Raji (cell line): ENCODE results near the gene CADM2.

Source experiments
- POLR2A ChIP-seq: IDR thresholded peaks from 2 replicates; pipeline ENCODE4 v1.6.1; 2011; ENCODE audit warnings: low read depth, low read length, control low read depth; ENCODE audit not compliant: insufficient read depth

Gene CADM2

GRCh38 chr3:84958495-84959469, at the start of gene CADM2:
Gene CADM2 (plus strand): TSS chr3:84958989.
- no peak for TF ChIP-seq POLR2A

GRCh38 chr3:84922682-84923081, 36.1 kb upstream of the CADM2 start:
- TF ChIP-seq POLR2A, result no peak

- TF ChIP-seq POLR2A, result no peak
Observed at GRCh38 chr3:84925571-84925970, 33.2 kb upstream of the CADM2 start.

- no peak for TF ChIP-seq POLR2A
Observed at GRCh38 chr3:84943379-84943778, 15.4 kb upstream of the CADM2 start.

GRCh38 chr3:84946240-84946639, 12.5 kb upstream of the CADM2 start:
- no peak for TF ChIP-seq POLR2A

GRCh38 chr3:84959470-84960271, 882 bp downstream of the CADM2 start:
- no peak for TF ChIP-seq POLR2A

- TF ChIP-seq POLR2A, result no peak
Observed at GRCh38 chr3:84960581-84960980, 1.8 kb downstream of the CADM2 start.

GRCh38 chr3:84961011-84961410, 2.2 kb downstream of the CADM2 start:
- TF ChIP-seq POLR2A, result no peak

GRCh38 chr3:84961521-84962255, 2.9 kb downstream of the CADM2 start:
- no peak for TF ChIP-seq POLR2A

- no peak for TF ChIP-seq POLR2A
Observed at GRCh38 chr3:84962415-84962814, 3.6 kb downstream of the CADM2 start.

- no peak for TF ChIP-seq POLR2A
Observed at GRCh38 chr3:84963137-84963536, 4.3 kb downstream of the CADM2 start.

- no peak for TF ChIP-seq POLR2A
Observed at GRCh38 chr3:84965141-84965540, 6.4 kb downstream of the CADM2 start.

- no peak for TF ChIP-seq POLR2A
Observed at GRCh38 chr3:84967767-84968581, 9.2 kb downstream of the CADM2 start.

GRCh38 chr3:84968701-84969235, 10.0 kb downstream of the CADM2 start:
- TF ChIP-seq POLR2A, result no peak
